ENCODE measurements around the gene WWC1.
"Not testable (repeated sequence)": the region's sequence is repeated elsewhere in the genome, so short reads cannot be mapped to it uniquely, and the experiment has no call there.

The WWC1 gene

GRCh38 chr5:168310541-168310940 lies 19.1 kb downstream of the WWC1 start:
- not testable (repeated sequence) for DNase-seq

- no peak for DNase-seq
These were observed 19.7 kb downstream of the WWC1 start for GRCh38 chr5:168311061-168311566.

GRCh38 chr5:168312606-168313295 lies 21.3 kb downstream of the WWC1 start:
- no peak for DNase-seq

- DNase-seq = no peak
These were observed 22.3 kb downstream of the WWC1 start for GRCh38 chr5:168313596-168314204.

- DNase-seq = no peak
These were observed 23.4 kb downstream of the WWC1 start for GRCh38 chr5:168314735-168315411.

- DNase-seq = no peak
These were observed 24.1 kb downstream of the WWC1 start for GRCh38 chr5:168315416-168316138.

- peak in 1 of 2 experiments; percentile 23 for DNase-seq
These were observed 24.7 kb downstream of the WWC1 start for GRCh38 chr5:168316139-168316578.

- DNase-seq = no peak
These were observed 25.7 kb downstream of the WWC1 start for GRCh38 chr5:168317096-168317520.

- peak; percentile 32 to 36 for DNase-seq
These were observed 26.2 kb downstream of the WWC1 start for GRCh38 chr5:168317521-168318147.

GRCh38 chr5:168318240-168318639 lies 26.8 kb downstream of the WWC1 start:
- DNase-seq = no peak

GRCh38 chr5:168319774-168320173 lies 28.3 kb downstream of the WWC1 start:
- no peak for DNase-seq

GRCh38 chr5:168320805-168321204 lies 29.4 kb downstream of the WWC1 start:
- peak; percentile 23 to 26 for DNase-seq

GRCh38 chr5:168324859-168325630 lies 33.6 kb downstream of the WWC1 start:
- DNase-seq = no peak

GRCh38 chr5:168327019-168327421 lies 35.6 kb downstream of the WWC1 start:
- DNase-seq = no peak

- DNase-seq = no peak
These were observed 36.0 kb downstream of the WWC1 start for GRCh38 chr5:168327451-168327850.

- no peak for DNase-seq
These were observed 36.5 kb downstream of the WWC1 start for GRCh38 chr5:168327994-168328393.

- no peak for DNase-seq
These were observed 37.4 kb downstream of the WWC1 start for GRCh38 chr5:168328814-168329213.

GRCh38 chr5:168329302-168329701 lies 37.9 kb downstream of the WWC1 start:
- no peak for DNase-seq

- no peak for DNase-seq
These were observed 40.6 kb downstream of the WWC1 start for GRCh38 chr5:168332042-168332441.

- no peak for DNase-seq
These were observed 42.8 kb downstream of the WWC1 start for GRCh38 chr5:168334280-168334679.

- DNase-seq = no peak
These were observed 43.2 kb downstream of the WWC1 start for GRCh38 chr5:168334695-168335094.

GRCh38 chr5:168337361-168337760 lies 45.9 kb downstream of the WWC1 start:
- no peak for DNase-seq
